ENCODE results near the gene CACNB4. TPM values are rescaled to one million over a fixed set of nuclear protein-coding genes. Genes with fewer than 3 reads are reported as not detected.
"Not testable (repeated sequence)": the region's sequence is repeated elsewhere in the genome, so short reads cannot be mapped to it uniquely, and the experiment has no call there.

CACNB4 gene
- total RNA-seq, 1 donor = 0.43 TPM

GRCh38 chr2:152092095-152092494 is 6.7 kb downstream of the CACNB4 start:
- no peak for DNase-seq (ENCODE audit: low read depth)
- H3K4me3 ChIP-seq (ENCODE audit: low read depth, low read length) = no peak overlapping the region
- TF ChIP-seq CTCF (IDR thresholded peaks at IDR 0.05; ENCODE audit: insufficient read depth, low read depth, low read length) = no peak

GRCh38 chr2:152090726-152091125 is 8.1 kb downstream of the CACNB4 start:
- DNase-seq (ENCODE audit: low read depth); H3K4me3 ChIP-seq (ENCODE audit: low read depth, low read length): not testable (repeated sequence)

GRCh38 chr2:152089238-152089637 is 9.6 kb downstream of the CACNB4 start:
- no peak for DNase-seq (ENCODE audit: low read depth)

GRCh38 chr2:152088006-152088405 is 10.8 kb downstream of the CACNB4 start:
- no peak overlapping the region for H3K4me3 ChIP-seq (ENCODE audit: low read depth, low read length)
- DNase-seq (ENCODE audit: low read depth) = no peak
- TF ChIP-seq CTCF (IDR thresholded peaks at IDR 0.05; ENCODE audit: insufficient read depth, low read depth, low read length) = no peak

More at GRCh38 chr2:152089238-152089637, 9.6 kb downstream of the CACNB4 start:
- TF ChIP-seq CTCF (IDR thresholded peaks at IDR 0.05; ENCODE audit: insufficient read depth, low read depth, low read length) = no peak
- no peak overlapping the region for H3K4me3 ChIP-seq (ENCODE audit: low read depth, low read length)

GRCh38 chr2:152086231-152086630 is 12.6 kb downstream of the CACNB4 start:
- no peak for DNase-seq (ENCODE audit: low read depth)
- no peak for TF ChIP-seq CTCF (IDR thresholded peaks at IDR 0.05; ENCODE audit: insufficient read depth, low read depth, low read length)
- no peak overlapping the region for H3K4me3 ChIP-seq (ENCODE audit: low read depth, low read length)

- no peak for TF ChIP-seq CTCF (IDR thresholded peaks at IDR 0.05; ENCODE audit: insufficient read depth, low read depth, low read length)
- no peak for DNase-seq (ENCODE audit: low read depth)
- no peak overlapping the region for H3K4me3 ChIP-seq (ENCODE audit: low read depth, low read length)
These were observed 14.8 kb downstream of the CACNB4 start for GRCh38 chr2:152084076-152084475.

GRCh38 chr2:152083202-152083875 is 15.5 kb downstream of the CACNB4 start:
- TF ChIP-seq CTCF (IDR thresholded peaks at IDR 0.05; ENCODE audit: insufficient read depth, low read depth, low read length) = no peak
- no peak overlapping the region for H3K4me3 ChIP-seq (ENCODE audit: low read depth, low read length)

More at GRCh38 chr2:152083202-152083875, 15.5 kb downstream of the CACNB4 start:
- DNase-seq (ENCODE audit: low read depth) = no peak

Data from fibroblast of villous mesenchyme (primary cell).